Neuronal stem cell (in vitro differentiated cells): ENCODE data around the gene HHIP.

Experiments used
- DNase-seq: peaks from one replicate; pipeline ENCODE4 v3.0.0-alpha.2; 2013; ENCODE audit warnings: low spot score
- H2AFZ ChIP-seq: one replicate; pipeline ENCODE4 v1.6.1; 2013; ENCODE audit warnings: mild to moderate bottlenecking, low read length, inconsistent platforms
- H2AK5ac ChIP-seq: 2 replicates; pipeline ENCODE4 v1.6.1; 2013; ENCODE audit warnings: low read depth, mild to moderate bottlenecking, inconsistent platforms, low read length, moderate library complexity, mixed read lengths
- H2BK120ac ChIP-seq: 2 replicates; pipeline ENCODE4 v1.6.1; 2013; ENCODE audit warnings: low read depth, mild to moderate bottlenecking, inconsistent platforms, low read length, moderate library complexity, mixed read lengths
- H2BK12ac ChIP-seq: one replicate; pipeline ENCODE4 v1.6.1; 2013; ENCODE audit warnings: low read length, inconsistent platforms
- H2BK15ac ChIP-seq: 2 replicates; pipeline ENCODE4 v1.6.1; 2013; ENCODE audit warnings: mild to moderate bottlenecking, low read length, inconsistent platforms, mixed read lengths
- H2BK5ac ChIP-seq: one replicate; pipeline ENCODE4 v1.6.1; 2013; ENCODE audit warnings: inconsistent platforms, mild to moderate bottlenecking, low read length, moderate library complexity
- H3K14ac ChIP-seq: one replicate; pipeline ENCODE4 v1.6.1; 2013; ENCODE audit warnings: low read length, inconsistent platforms
- H3K18ac ChIP-seq: 2 replicates; pipeline ENCODE4 v1.6.1; 2013; ENCODE audit warnings: low read length, inconsistent platforms
- H3K23ac ChIP-seq: 2 replicates; pipeline ENCODE4 v1.6.1; 2013; ENCODE audit warnings: low read depth, mild to moderate bottlenecking, mixed read lengths, low read length, inconsistent platforms; ENCODE audit not compliant: poor library complexity
- H3K27ac ChIP-seq: replicated peaks from 3 replicates; pipeline ENCODE4 v1.5.1; 2013; ENCODE audit warnings: low read length, inconsistent platforms
- H3K27me3 ChIP-seq, 3 experiments: 2 replicates each; pipeline ENCODE4 v1.6.1; 2013; ENCODE audit warnings: low read length in 3 of 3, mild to moderate bottlenecking in 2 of 3, inconsistent platforms in 1 of 3, low read depth in 1 of 3, mixed read lengths in 1 of 3, moderate library complexity in 1 of 3; ENCODE audit not compliant: control insufficient read depth in 3 of 3, insufficient read depth in 3 of 3
- H3K36me3 ChIP-seq, 2 donors: replicated peaks in 1 of 2; 2 replicates each; pipeline ENCODE4 v1.6.1; 2013; ENCODE audit warnings: low read length in 2 of 2; ENCODE audit not compliant: control insufficient read depth in 2 of 2, insufficient read depth in 2 of 2
- H3K4ac ChIP-seq: 2 replicates; pipeline ENCODE4 v1.6.1; 2013; ENCODE audit warnings: inconsistent platforms, mild to moderate bottlenecking, low read length, moderate library complexity
- H3K4me1 ChIP-seq, 2 donors: 1 replicate in 1 of 2; 2 replicates in 1 of 2; pipeline ENCODE4 v1.6.1; 2013; ENCODE audit warnings: low read length in 2 of 2, low read depth in 1 of 2; ENCODE audit not compliant: control insufficient read depth in 2 of 2, insufficient read depth in 1 of 2
- H3K4me2 ChIP-seq: one replicate; pipeline ENCODE4 v1.6.1; 2013; ENCODE audit warnings: mild to moderate bottlenecking, low read length, inconsistent platforms; ENCODE audit not compliant: insufficient read depth, poor library complexity, severe bottlenecking
- H3K4me3 ChIP-seq, 2 donors: 2 replicates each; pipeline ENCODE4 v1.5.1; 2013; ENCODE audit warnings: low read length in 2 of 2, mild to moderate bottlenecking in 2 of 2, inconsistent platforms in 1 of 2, moderate library complexity in 1 of 2
- H3K79me1 ChIP-seq: one replicate; pipeline ENCODE4 v1.6.1; 2013; ENCODE audit warnings: low read depth, mild to moderate bottlenecking, inconsistent platforms, low read length, moderate library complexity
- H3K9ac ChIP-seq: one replicate; pipeline ENCODE4 v1.6.1; 2013; ENCODE audit warnings: mild to moderate bottlenecking, low read depth, low read length, inconsistent platforms; ENCODE audit not compliant: poor library complexity
- H3K9me3 ChIP-seq, 2 donors: replicated peaks in 1 of 2; 2 replicates each; pipeline versions ENCODE3 to v1.6.1; 2013; ENCODE audit warnings: low read length in 2 of 2, mild to moderate bottlenecking in 2 of 2, inconsistent platforms in 1 of 2, low read depth in 1 of 2, mixed read lengths in 1 of 2, moderate library complexity in 1 of 2; ENCODE audit not compliant: control insufficient read depth in 2 of 2, insufficient read depth in 1 of 2
- H4K8ac ChIP-seq: one replicate; pipeline ENCODE4 v1.6.1; 2013; ENCODE audit warnings: low read depth, mild to moderate bottlenecking, inconsistent platforms, low read length, moderate library complexity
- H4K91ac ChIP-seq: one replicate; pipeline ENCODE4 v1.6.1; 2013; ENCODE audit warnings: low read length, low read depth, mild to moderate bottlenecking, inconsistent platforms; ENCODE audit not compliant: poor library complexity
- WGBS, 2 donors: extraction: QIAGEN DNeasy Blood & Tissue Kit; methylation state at CpG; one replicate each; pipeline ENCODE4 v1.1.7; 2013; ENCODE audit warnings: missing lambda C conversion rate in 2 of 2, mixed read lengths in 1 of 2; ENCODE audit not compliant: insufficient read length in 2 of 2, insufficient replicate concordance in 1 of 2; ENCODE audit errors: extremely low coverage in 2 of 2; 5-methylcytosine and 5-hydroxymethylcytosine counted together

Gene HHIP

DNA sequence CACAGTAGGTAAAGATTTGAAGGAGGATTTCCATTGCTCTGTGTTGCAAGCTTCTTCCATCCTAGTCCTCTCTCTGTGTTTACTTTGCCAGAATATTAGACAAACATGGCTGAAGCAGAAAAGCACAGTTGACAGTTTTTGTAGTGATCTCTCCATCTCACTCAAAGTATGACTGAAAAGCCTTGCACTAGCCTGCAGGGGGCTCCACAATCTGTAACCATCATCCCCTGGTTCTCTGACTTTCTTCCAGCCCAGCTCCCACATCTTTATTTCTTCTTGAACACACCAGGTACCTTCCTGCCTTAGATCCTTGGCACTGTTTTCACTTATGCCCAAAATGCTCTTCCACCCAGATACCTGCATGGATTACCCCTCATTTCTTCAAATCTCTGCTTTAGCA is 34.1 kb upstream of the HHIP start:
- H2BK5ac ChIP-seq = no peak overlapping the region
- peaks cover 0 to 3% of the 10 kb centered on the region in 2 donors for H3K4me1 ChIP-seq
- H3K9ac ChIP-seq = no peak overlapping the region
- no peak overlapping the region for H4K8ac ChIP-seq
- H3K27me3 ChIP-seq = no peaks in the 10 kb centered on the region
- no peak overlapping the region for H2BK12ac ChIP-seq
- no peaks in the 10 kb centered on the region for H3K79me1 ChIP-seq
- H3K27ac ChIP-seq = no peak overlapping the region
- H2AFZ ChIP-seq = no peak overlapping the region
- H3K36me3 ChIP-seq = no peaks in the 10 kb centered on the region
- no peaks in the 10 kb centered on the region for H3K9me3 ChIP-seq
- H3K4me2 ChIP-seq = no peak overlapping the region
- H2BK120ac ChIP-seq = no peak overlapping the region
- H4K91ac ChIP-seq = no peak overlapping the region
- no peak overlapping the region for H2AK5ac ChIP-seq
- no peak overlapping the region for H3K14ac ChIP-seq
- H3K18ac ChIP-seq = no peak overlapping the region
- DNase-seq = no peak
- H3K4ac ChIP-seq = no peak overlapping the region
- no peak overlapping the region for H3K23ac ChIP-seq
- no peak overlapping the region for H3K4me3 ChIP-seq
- H2BK15ac ChIP-seq = no peak overlapping the region

DNA sequence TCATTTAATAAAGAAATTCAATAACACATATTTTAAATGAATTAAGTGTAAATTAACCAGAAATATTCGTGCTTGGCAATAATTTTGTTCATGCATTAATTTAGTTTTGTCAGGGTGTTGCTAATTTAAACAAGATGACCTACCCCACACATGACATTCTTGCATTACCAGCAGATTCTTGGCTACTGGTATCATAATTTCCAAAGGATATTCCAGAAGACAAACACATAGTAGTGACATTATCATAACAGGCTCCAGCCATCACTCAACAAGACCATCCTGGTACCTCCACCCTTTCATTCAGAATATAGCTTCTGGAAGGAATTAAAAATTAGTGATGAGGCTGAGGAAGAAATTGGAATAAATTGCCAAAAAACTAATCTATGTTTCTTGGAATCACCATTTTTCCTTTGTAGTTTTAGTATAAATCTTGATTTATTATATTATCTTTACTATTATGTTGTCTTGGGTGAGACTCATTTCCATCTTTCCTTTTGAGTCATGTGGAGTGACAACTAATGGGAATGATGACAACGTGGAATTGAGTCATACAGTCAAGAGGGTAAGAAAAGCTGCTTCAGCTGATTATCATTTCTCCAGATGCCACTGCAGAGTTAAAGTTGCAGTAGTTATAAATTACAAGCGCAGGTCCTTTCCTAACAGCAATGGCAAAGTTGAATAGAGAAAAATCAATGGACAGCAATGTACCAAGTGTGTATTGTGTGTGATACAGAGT is 30.9 kb upstream of the HHIP start:
- Histone ChIP-seq H2BK12ac (no peak overlapping the region), H3K79me1 (no peaks in the 10 kb centered on the region), H4K8ac (no peak overlapping the region), H3K4ac (no peak overlapping the region), H3K23ac (no peak overlapping the region), H3K9me3 (no peaks in the 10 kb centered on the region), H3K14ac (no peak overlapping the region), H2BK5ac (no peak overlapping the region), H3K18ac (no peak overlapping the region), H3K4me1 (peaks cover 0 to 3% of the 10 kb centered on the region in 2 donors), H2AFZ (no peak overlapping the region), H3K36me3 (no peaks in the 10 kb centered on the region), H4K91ac (no peak overlapping the region), H3K27me3 (no peaks in the 10 kb centered on the region), H3K9ac (no peak overlapping the region), H2AK5ac (no peak overlapping the region), H3K4me3 (no peak overlapping the region), H2BK120ac (no peak overlapping the region), H3K4me2 (no peak overlapping the region), H3K27ac (no peak overlapping the region), H2BK15ac (no peak overlapping the region)
- no peak for DNase-seq
- WGBS, 2 donors = no CpG with 5 or more reads among the region's 3 CpGs

DNA sequence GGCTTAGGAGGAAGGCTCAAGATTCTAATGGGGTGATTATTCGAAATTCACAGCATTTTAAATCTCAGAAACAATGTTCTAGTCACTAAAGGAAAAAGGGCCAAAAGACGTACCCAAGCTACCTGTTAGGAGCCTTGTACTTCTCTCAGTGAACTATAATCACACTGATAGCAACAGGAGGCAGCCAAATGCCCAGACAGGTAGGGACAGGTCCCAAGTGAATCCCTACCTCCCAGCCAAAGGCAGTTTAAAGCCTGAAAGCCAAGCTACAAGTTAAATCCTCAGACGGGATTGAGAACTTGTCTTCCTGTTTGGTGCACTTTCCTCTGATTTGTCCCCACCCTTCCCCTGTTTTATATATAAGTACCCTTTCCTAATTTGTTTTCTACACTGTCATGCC is 24.3 kb upstream of the HHIP start:
- H3K18ac ChIP-seq = no peak overlapping the region
- no peak overlapping the region for H3K23ac ChIP-seq
- H3K36me3 ChIP-seq = no peaks in the 10 kb centered on the region
- DNase-seq = no peak
- H3K4ac ChIP-seq = no peak overlapping the region
- H2AFZ ChIP-seq = no peak overlapping the region
- no peaks in the 10 kb centered on the region for H3K27me3 ChIP-seq
- H2BK5ac ChIP-seq = no peak overlapping the region
- no peak overlapping the region for H2BK12ac ChIP-seq
- no peak overlapping the region for H2BK120ac ChIP-seq
- no peak overlapping the region for H3K4me2 ChIP-seq
- no peak overlapping the region for H3K9ac ChIP-seq
- no peak overlapping the region for H3K4me3 ChIP-seq
- no peaks in the 10 kb centered on the region for H3K79me1 ChIP-seq
- H4K8ac ChIP-seq = no peak overlapping the region
- no peak overlapping the region for H2AK5ac ChIP-seq
- no peak overlapping the region for H3K27ac ChIP-seq
- no peak overlapping the region for H3K14ac ChIP-seq
- H4K91ac ChIP-seq = no peak overlapping the region
- no peak overlapping the region for H2BK15ac ChIP-seq
- H3K9me3 ChIP-seq = no peaks in the 10 kb centered on the region
- WGBS, 2 donors = no CpG with 5 or more reads among the region's 3 CpGs
- no peaks in the 10 kb centered on the region for H3K4me1 ChIP-seq

DNA sequence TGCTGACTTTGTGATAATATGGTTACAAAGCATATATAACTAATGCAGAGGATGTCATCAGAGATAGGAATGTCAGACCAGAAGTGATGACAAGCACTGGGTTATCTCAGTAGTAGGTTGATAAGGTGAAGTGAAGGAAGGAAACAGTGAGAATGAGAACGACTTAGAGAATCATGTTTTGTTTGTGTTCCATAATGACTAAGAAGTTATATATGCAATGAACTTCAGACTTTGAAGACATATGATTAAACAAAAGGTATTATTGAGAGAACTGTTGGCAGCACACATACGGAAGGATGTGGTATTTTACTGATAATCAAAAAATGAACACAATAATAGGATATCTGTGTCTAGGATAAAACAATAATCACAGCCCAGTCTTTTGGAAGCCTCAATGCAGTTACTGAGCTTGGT is 18.3 kb upstream of the HHIP start:
- Histone ChIP-seq H3K79me1 (no peaks in the 10 kb centered on the region), H4K8ac (no peak overlapping the region), H3K36me3 (no peaks in the 10 kb centered on the region), H4K91ac (no peak overlapping the region), H3K18ac (no peak overlapping the region), H3K9ac (no peak overlapping the region), H2BK5ac (no peak overlapping the region), H2AFZ (no peak overlapping the region), H3K9me3 (no peaks in the 10 kb centered on the region), H2BK15ac (no peak overlapping the region), H2BK120ac (no peak overlapping the region), H3K27me3 (no peaks in the 10 kb centered on the region), H3K14ac (no peak overlapping the region), H2BK12ac (no peak overlapping the region), H2AK5ac (no peak overlapping the region), H3K4me3 (no peak overlapping the region), H3K4me1 (no peaks in the 10 kb centered on the region), H3K4me2 (no peak overlapping the region), H3K23ac (no peak overlapping the region), H3K4ac (no peak overlapping the region), H3K27ac (no peak overlapping the region)
- no peak for DNase-seq
- WGBS, 2 donors = no CpG with 5 or more reads among the region's 2 CpGs
